RWPE1 (cell line): Measurements from ENCODE around the gene TVP23A.
"Not testable (repeated sequence)": the region's sequence is repeated elsewhere in the genome, so short reads cannot be mapped to it uniquely, and the experiment has no call there.

Source experiments
- CTCF ChIA-PET: fragments of 350-600 bp; sonication (Branson Sonifier 250); formaldehyde crosslinking; extraction: SDS; loops from one replicate; lab custom pipeline; 2021; lab: Yijun Ruan, JAX
- POLR2A ChIA-PET: fragments of 400-600 bp; formaldehyde crosslinking; extraction: SDS; loops from one replicate; lab custom pipeline; 2020; ENCODE audit warnings: antibody characterized with exemption; ENCODE audit not compliant: low non-redundant PET; lab: Yijun Ruan, JAX
- DNase-seq: peaks from one replicate; pipeline ENCODE4 v3.0.0; 2012; ENCODE audit warnings: low spot score
- H3K27ac ChIP-seq: fragments of 450-650 bp; 2 replicates; pipeline ENCODE4 v1.5.1; 2017
- CTCF ChIP-seq: fragments of 450-650 bp; conservative IDR thresholded peaks from 2 replicates; pipeline ENCODE4 v1.5.1; 2017; ENCODE audit warnings: low read depth, mild to moderate bottlenecking

The TVP23A gene

GRCh38 chr16:10750793-10751192, 67.8 kb downstream of the TVP23A start:
- no peak for DNase-seq
- no peak overlapping the region; the same call in 1 of the 2 replicates for H3K27ac ChIP-seq
- POLR2A ChIA-PET, result no interaction called here
- TF ChIP-seq CTCF, result no peak
- CTCF ChIA-PET, result interaction anchor here (2.4 kb wide), 1 partner anchor 168 kb away, joined by 9 read pairs; no protein-coding TSS in a partner anchor

- CTCF ChIA-PET, result interaction anchor here (0.8 kb wide), 1 partner anchor 173 kb away, joined by 3 read pairs; no protein-coding TSS in a partner anchor
- TF ChIP-seq CTCF, result no peak
- POLR2A ChIA-PET, result no interaction called here
- no peak for DNase-seq
- no peak overlapping the region for H3K27ac ChIP-seq
Observed at GRCh38 chr16:10745841-10746240, 72.8 kb downstream of the TVP23A start.

GRCh38 chr16:10744370-10745030, 74.1 kb downstream of the TVP23A start:
- POLR2A ChIA-PET, result interaction anchor here (0.5 kb wide), 1 partner anchor 419 kb away, joined by 3 read pairs; no protein-coding TSS in a partner anchor
- CTCF ChIA-PET, result interaction anchor here (0.6 to 1.1 kb wide), 5 partner anchors 116 to 209 kb away, joined by 3 to 9 read pairs (median 4); partner anchors contain the start of gene EMP2
- no peak for DNase-seq
- peak overlapping the region; percentile 90 for H3K27ac ChIP-seq
- TF ChIP-seq CTCF, result no peak

GRCh38 chr16:10743610-10744369, 74.8 kb downstream of the TVP23A start, which contains the start of gene NUBP1:
Gene NUBP1, plus strand, starts transcription at chr16:10743842. Its CDS starts 22 bp downstream, at chr16:10743864.
- CTCF ChIA-PET, result interaction anchor here (0.6 to 1.1 kb wide), 7 partner anchors 115 to 488 kb away, joined by 3 to 9 read pairs (median 3); partner anchors contain the start of gene EMP2
- TF ChIP-seq CTCF, result no peak
- POLR2A ChIA-PET, result interaction anchor here (0.5 to 0.6 kb wide), 2 partner anchors 134 to 418 kb away, joined by 3 read pairs; no protein-coding TSS in a partner anchor
- H3K27ac ChIP-seq, result peak within 1 kb of the TSS; percentile 90
- DNase-seq, result peak; percentile 98

- POLR2A ChIA-PET, result interaction anchor here (0.6 kb wide), 1 partner anchor 135 kb away, joined by 3 read pairs; no protein-coding TSS in a partner anchor
- no peak for TF ChIP-seq CTCF
- no peak for DNase-seq
- H3K27ac ChIP-seq, result peak overlapping the region; percentile 90
- CTCF ChIA-PET, result interaction anchor here (0.6 kb wide), 1 partner anchor 488 kb away, joined by 3 read pairs; no protein-coding TSS in a partner anchor
Observed at GRCh38 chr16:10743227-10743609, 75.4 kb downstream of the TVP23A start.

- POLR2A ChIA-PET, result no interaction called here
- no peak for DNase-seq
- no peak overlapping the region for H3K27ac ChIP-seq
- no peak for TF ChIP-seq CTCF
- CTCF ChIA-PET, result no interaction called here
Observed at GRCh38 chr16:10741844-10742243, 76.8 kb downstream of the TVP23A start.

GRCh38 chr16:10741249-10741648, 77.3 kb downstream of the TVP23A start:
- H3K27ac ChIP-seq, POLR2A ChIA-PET, DNase-seq, CTCF ChIA-PET: not testable (repeated sequence)
